Measurements from ENCODE around the gene ZBP1.

DNA sequence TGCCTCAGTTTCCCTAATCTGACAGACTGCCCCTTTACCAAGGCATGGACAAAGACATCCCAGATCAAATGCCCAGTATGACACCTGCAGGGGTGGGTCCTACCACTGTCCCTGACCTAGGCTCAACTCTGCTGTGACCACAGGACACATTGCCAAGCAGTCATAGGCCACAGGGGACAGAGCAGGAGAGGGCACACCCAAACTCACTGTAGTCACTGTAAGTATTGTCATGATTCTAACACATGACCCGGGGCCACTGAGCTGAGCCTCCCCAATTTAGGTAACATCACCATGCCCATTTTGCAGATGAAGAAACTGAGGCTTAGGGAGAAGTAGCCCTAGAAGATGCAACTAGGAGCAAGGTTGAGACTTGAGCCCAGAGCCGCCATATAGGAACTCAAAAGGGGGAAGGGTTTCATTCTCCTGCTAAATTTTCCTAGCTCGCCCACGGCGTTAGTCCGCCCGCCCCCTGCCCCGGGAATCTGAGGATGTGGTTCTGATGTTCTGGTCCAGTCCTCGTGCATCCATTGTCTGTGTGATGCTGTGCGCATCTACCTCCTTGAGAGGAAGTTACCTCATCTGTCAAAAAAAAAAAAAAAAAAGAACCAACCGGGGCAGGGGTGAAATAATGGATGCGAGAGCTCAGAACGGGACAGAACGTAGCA lies 44.8 kb upstream of the ZBP1 start:
- TF ChIP-seq, protein P1, sequence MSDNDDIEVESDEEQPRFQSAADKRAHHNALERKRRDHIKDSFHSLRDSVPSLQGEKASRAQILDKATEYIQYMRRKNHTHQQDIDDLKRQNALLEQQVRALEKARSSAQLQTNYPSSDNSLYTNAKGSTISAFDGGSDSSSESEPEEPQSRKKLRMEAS (IDR thresholded peaks at IDR 0.05): no peak
- no peak for TF ChIP-seq TEAD4 (IDR thresholded peaks at IDR 0.05)
- TF ChIP-seq ZBTB7A (IDR thresholded peaks at IDR 0.05; ENCODE audit: low read depth): no peak
- TF ChIP-seq CREB1 (IDR thresholded peaks at IDR 0.05; ENCODE audit: low read depth): no peak
